DMS79 treated with DMSO at 0.1 percent for 48 hours (cell line): ENCODE measurements around the gene CAMSAP2.

Experiments used
- DNase-seq: peaks from one replicate; lab custom pipeline; 2025; lab: John Stamatoyannopoulos, UW

The CAMSAP2 gene

GRCh38 chr1:200880212-200880611 is 141.5 kb downstream of the CAMSAP2 start:
- no peak for DNase-seq

DNA sequence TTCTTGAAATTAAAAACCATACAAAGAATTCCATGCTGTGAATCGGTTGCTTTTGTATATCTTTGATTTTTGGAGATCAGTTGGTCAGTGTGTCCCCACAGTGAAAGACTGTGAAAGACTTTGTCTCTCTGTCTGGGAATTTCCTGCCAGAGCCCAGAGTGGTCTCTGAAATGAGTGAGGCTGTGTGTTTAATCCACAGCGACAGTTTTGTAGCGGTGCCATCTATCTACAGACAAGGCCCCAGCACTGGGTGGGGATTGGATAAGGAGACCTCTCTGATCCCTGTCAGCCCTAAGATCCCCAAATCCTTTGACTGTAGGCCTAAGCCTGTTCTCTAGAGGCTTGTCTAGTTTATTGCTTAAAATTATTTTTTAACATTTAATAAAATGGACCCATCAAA is 144.4 kb downstream of the CAMSAP2 start:
- no peak for DNase-seq

GRCh38 chr1:200885623-200886402 is 147.1 kb downstream of the CAMSAP2 start:
- DNase-seq, result no peak

- DNase-seq, result no peak
Measured at GRCh38 chr1:200886594-200886993, 147.9 kb downstream of the CAMSAP2 start.

- no peak for DNase-seq
Measured at GRCh38 chr1:200887036-200887435, 148.3 kb downstream of the CAMSAP2 start.

DNA sequence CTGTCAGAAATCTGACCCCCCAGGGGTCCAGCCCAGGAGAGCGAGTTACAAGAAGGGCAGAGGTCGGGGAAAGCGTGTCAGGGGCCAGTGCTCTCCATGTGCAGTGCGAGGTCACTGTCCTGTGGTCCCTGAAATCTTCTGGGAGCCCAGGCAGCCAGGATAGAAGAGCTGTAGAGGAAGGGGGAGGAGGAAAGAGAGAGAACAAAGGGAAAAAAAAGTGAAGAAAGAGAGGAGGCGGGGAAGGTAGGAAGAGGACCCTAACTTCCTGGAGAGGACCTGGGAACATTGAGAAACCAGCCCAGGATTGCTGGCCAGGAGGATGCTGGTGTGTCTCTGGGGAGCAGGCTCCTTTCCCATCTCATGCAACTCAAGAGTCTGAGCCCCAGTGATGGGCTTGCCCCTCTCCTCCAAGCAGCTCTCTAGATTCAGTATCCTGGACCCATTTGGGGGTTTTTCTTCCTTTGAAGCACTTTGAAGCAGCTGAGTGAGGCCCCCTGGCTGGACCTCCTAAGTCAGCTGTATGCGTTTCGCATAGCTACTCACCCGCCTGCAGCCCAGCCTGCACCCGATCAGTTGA is 149.2 kb downstream of the CAMSAP2 start:
- no peak for DNase-seq

- no peak for DNase-seq
Measured at GRCh38 chr1:200888349-200888838, 149.7 kb downstream of the CAMSAP2 start.

GRCh38 chr1:200889571-200889970 is 150.9 kb downstream of the CAMSAP2 start:
- no peak for DNase-seq

- no peak for DNase-seq
Measured at GRCh38 chr1:200890027-200890426, 151.3 kb downstream of the CAMSAP2 start.

DNA sequence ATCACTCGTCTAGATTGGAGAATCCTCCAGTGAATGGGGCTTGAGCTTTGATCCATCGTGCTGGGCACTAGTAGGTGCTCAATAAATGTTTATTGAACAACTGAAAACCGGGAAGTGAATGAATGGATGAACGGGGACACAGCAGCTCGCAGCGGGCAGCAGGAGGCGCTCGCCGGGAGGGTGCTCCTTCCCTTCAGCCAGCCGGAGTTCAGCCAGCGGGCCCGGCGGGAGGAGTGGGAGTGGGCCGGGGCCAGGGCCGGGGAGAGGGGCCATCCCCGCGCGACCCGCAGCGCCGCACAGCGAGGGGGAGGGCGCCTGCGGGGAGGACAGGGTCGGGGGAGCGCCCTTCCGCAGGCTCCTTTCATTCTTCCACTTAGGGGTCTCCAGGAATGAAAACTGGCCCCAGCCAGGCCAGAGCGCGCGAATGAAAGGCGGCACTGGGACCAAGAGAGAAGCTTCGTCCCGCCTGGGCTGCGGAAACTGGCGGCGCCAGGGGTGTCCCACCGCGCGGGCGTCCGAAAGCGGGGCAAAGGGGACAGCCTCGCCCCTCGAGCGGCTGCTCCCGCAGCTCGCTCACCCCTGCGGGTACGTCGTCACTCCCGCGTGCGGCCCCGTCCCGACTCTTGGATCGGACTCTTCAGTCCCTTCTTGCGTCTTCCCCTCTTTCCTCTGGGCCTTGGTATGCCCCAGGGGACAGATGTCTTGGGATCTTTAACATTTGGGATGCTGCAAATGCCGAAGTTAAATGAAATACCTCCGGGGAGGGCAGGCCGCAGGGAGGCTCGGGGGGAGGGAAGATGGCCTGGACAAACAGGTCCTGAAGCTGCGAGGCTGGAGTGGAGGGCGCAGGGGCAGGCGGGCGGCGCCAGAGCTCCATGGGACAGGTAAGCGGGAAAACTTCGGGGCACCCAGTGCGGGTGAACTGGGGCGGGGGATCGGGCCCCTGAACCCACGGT is 152.4 kb downstream of the CAMSAP2 start:
- peak; percentile 72 for DNase-seq

GRCh38 chr1:200891774-200892157 is 153.1 kb downstream of the CAMSAP2 start:
- DNase-seq, result peak; percentile 25

GRCh38 chr1:200892546-200892945 is 153.9 kb downstream of the CAMSAP2 start:
- DNase-seq, result no peak

DNA sequence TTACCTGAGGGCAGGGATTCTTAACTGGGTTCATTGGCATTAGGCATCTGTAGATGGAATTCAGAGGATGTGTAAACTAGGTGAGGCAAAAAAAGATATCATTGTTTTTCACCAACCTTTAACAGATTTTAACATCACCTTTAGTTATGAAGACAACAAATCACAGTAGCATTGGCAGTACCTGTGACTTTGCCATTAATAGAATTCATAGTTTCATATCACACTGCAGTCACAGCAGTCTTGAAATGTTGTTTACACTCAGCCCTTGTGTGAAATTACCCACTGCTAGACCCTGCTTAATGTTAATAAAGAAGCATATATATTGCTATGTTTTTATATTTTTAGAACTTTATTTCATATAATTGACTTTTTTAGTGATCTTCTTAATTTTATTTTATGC is 154.3 kb downstream of the CAMSAP2 start:
- no peak for DNase-seq

DNA sequence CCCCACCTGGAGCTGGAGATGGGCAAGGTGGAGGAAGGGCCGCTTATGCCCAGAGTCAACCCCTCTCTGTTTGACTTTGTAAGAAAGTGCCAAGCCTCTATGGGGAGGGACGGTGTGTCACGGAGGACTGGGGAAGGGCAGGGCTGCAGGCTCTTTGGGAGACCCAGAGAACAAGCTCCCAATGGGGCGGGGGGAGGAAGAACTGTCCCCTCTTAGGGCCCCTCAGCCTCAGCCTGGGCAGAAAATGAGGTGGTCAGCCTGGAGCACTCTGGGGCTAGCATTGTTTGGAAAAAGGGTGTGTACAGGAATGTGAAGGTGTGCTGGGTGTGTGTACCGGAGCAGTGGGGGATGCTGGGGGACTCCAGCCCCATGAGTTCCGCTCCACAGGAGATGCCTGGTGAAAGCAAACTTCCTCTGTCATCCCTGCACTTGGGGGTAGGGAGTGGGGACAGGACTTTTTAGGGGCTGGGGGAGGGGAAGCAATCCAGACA is 154.8 kb downstream of the CAMSAP2 start:
- no peak for DNase-seq

- DNase-seq, result no peak
Measured at GRCh38 chr1:200894712-200895442, 156.2 kb downstream of the CAMSAP2 start, which contains the start of gene INAVA. Gene INAVA, plus strand, starts transcription at chr1:200894900. Its CDS starts 3,501 bp downstream, at chr1:200898401.

DNA sequence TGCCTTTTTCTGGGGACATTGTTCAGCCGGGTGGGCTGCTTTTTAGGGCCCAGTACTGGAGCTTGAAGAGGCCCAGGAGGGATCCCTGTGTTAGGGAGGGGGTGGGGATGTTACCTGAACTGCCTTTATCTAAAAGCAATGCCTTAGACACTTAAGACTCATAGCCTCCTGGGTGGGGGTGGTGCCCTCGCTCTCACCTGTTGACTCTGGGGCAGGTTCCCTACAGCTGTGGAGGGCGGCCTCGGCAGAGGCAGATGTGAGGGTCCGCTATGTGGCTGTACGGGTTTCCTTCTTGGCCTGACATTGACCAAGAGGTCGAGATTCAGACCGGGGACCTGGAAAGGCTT is 156.7 kb downstream of the CAMSAP2 start:
- no peak for DNase-seq

- no peak for DNase-seq
Measured at GRCh38 chr1:200895801-200896530, 157.3 kb downstream of the CAMSAP2 start.

- no peak for DNase-seq
Measured at GRCh38 chr1:200896531-200897196, 158.0 kb downstream of the CAMSAP2 start.

DNA sequence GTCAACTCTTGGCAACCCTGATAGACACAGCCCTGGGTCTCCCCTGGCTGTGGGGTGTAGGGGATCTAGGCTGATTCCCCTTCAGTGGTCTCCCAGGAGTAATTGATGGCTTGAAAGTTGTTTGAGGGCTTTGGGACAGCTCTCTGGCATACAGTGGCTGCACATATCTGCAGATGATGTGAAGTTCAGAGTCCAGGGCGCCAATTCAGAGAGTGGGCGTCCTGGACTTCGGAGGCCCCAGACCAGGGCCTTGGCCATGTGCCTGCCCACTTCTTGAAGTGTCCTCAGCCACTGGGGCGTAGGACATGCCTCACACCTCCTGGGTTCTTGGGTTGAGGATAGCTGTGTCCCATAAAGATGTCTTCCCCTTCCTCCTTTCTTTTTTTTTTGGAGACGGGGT is 158.6 kb downstream of the CAMSAP2 start:
- DNase-seq, result no peak

DNA sequence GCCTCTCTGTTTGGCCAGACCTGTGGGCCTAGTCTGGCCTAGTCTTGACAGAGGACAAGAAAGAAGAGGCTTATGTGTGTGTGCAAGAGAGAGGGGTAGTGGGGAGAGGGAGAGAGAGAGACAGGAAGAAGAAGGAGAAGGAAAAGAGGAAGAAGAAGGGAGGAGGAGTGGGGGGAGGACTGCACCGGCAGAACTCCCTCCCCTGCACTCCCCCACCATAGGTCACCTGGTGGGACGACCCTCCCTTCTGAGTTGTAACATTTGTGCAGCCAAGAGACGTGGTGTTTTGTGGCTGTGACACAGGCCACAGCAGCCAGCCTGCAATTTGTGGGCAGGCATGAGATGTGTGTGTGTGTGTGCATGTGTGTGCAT is 160.3 kb downstream of the CAMSAP2 start:
- DNase-seq, result no peak
